IMR-90 (cell line): ENCODE data around the gene LGALS4.
"Not testable (repeated sequence)": the region's sequence is repeated elsewhere in the genome, so short reads cannot be mapped to it uniquely, and the experiment has no call there.

Source experiments
- CEBPB ChIP-seq: IDR thresholded peaks from 2 replicates; pipeline ENCODE4 v1.6.1; 2012; ENCODE audit warnings: low read depth, low read length, improper control_type of control experiment
- POLR2A ChIP-seq: IDR thresholded peaks from 2 replicates; pipeline ENCODE4 v1.6.1; 2012; ENCODE audit warnings: mild to moderate bottlenecking, low read depth, low read length
- TF ChIP-seq, protein P1 (sequence below): conservative IDR thresholded peaks from 2 replicates; pipeline ENCODE4 v1.5.1; 2012; ENCODE audit warnings: mild to moderate bottlenecking, low read depth, low read length, improper control_type of control experiment
- TF ChIP-seq, protein P2 (sequence below): fragments of 150-350 bp; IDR thresholded peaks from 2 replicates; pipeline ENCODE4 v1.6.1; 2017; ENCODE audit warnings: mild to moderate bottlenecking, antibody characterized with exemption, low read length, low read depth

DNA sequence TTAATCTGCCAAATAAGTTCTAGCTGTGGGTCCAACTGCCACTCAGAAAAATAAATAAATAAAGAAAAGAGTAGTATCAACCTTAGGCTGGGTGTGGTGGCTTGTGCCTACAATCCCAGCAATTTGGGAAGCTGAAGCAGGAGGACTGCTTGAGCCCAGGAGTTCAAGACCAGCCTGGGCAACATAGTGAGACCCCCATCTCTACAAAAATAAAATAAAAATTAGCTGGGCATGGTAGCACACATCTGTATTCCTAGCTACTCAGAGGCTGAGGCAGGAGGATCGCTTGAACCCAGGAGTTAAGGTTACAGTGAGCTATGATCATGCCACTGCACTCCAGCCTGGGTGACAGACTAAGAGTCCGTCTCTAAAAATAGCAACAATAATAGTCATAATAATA, 1.2 kb upstream of the LGALS4 start:
- not testable (repeated sequence) for TF ChIP-seq POLR2A, CEBPB
- TF ChIP-seq, protein P1, sequence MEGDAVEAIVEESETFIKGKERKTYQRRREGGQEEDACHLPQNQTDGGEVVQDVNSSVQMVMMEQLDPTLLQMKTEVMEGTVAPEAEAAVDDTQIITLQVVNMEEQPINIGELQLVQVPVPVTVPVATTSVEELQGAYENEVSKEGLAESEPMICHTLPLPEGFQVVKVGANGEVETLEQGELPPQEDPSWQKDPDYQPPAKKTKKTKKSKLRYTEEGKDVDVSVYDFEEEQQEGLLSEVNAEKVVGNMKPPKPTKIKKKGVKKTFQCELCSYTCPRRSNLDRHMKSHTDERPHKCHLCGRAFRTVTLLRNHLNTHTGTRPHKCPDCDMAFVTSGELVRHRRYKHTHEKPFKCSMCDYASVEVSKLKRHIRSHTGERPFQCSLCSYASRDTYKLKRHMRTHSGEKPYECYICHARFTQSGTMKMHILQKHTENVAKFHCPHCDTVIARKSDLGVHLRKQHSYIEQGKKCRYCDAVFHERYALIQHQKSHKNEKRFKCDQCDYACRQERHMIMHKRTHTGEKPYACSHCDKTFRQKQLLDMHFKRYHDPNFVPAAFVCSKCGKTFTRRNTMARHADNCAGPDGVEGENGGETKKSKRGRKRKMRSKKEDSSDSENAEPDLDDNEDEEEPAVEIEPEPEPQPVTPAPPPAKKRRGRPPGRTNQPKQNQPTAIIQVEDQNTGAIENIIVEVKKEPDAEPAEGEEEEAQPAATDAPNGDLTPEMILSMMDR: not testable (repeated sequence)
- TF ChIP-seq, protein P2, sequence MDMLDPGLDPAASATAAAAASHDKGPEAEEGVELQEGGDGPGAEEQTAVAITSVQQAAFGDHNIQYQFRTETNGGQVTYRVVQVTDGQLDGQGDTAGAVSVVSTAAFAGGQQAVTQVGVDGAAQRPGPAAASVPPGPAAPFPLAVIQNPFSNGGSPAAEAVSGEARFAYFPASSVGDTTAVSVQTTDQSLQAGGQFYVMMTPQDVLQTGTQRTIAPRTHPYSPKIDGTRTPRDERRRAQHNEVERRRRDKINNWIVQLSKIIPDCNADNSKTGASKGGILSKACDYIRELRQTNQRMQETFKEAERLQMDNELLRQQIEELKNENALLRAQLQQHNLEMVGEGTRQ: not testable (repeated sequence)
